ENCODE results near the gene INF2. TPM values are rescaled to one million over a fixed set of nuclear protein-coding genes. Genes with fewer than 3 reads are reported as not detected.

Gene INF2
- total RNA-seq, 1 experiment from 2014 or later = 113 TPM

- H3F3A ChIP-seq (ENCODE audit: insufficient read depth, low read depth) = no peaks in the 10 kb centered on the region; the same call in 1 of the 2 replicates
- peaks cover 57% of the 10 kb centered on the region for H4K20me1 ChIP-seq (ENCODE audit: insufficient read depth)
- CTCF ChIA-PET = interaction anchor here (0.6 kb wide), 1 partner anchor 46 kb away, joined by 3 read pairs; no protein-coding TSS in a partner anchor
- no peak overlapping the region for H3K27ac ChIP-seq
- POLR2A ChIA-PET (ENCODE audit: unreplicated experiment) = interaction anchor here (0.6 kb wide), 1 partner anchor 57 kb away, joined by 9 read pairs; no protein-coding TSS in a partner anchor
- no peaks in the 10 kb centered on the region for H3K36me3 ChIP-seq (ENCODE audit: low read depth)
- no peak overlapping the region for H2AFZ ChIP-seq
- intact Hi-C loops (cut with micrococcal nuclease; ENCODE audit: unreplicated experiment) = no loop called here
- no peaks in the 10 kb centered on the region for H3K9me2 ChIP-seq (ENCODE audit: insufficient read depth)
- no TSS peak for BruUV-seq (replicated peaks)
- no peaks in the 10 kb centered on the region for H3K4me1 ChIP-seq (replicated peaks; ENCODE audit: insufficient read depth)
- no peak overlapping the region for H3K4me2 ChIP-seq
- H3K9me3 ChIP-seq (ENCODE audit: insufficient read depth, low read depth) = no peaks in the 10 kb centered on the region
- H3K27me3 ChIP-seq (ENCODE audit: insufficient read depth, low read depth) = no peaks in the 10 kb centered on the region
- TF ChIP-seq, protein P1, sequence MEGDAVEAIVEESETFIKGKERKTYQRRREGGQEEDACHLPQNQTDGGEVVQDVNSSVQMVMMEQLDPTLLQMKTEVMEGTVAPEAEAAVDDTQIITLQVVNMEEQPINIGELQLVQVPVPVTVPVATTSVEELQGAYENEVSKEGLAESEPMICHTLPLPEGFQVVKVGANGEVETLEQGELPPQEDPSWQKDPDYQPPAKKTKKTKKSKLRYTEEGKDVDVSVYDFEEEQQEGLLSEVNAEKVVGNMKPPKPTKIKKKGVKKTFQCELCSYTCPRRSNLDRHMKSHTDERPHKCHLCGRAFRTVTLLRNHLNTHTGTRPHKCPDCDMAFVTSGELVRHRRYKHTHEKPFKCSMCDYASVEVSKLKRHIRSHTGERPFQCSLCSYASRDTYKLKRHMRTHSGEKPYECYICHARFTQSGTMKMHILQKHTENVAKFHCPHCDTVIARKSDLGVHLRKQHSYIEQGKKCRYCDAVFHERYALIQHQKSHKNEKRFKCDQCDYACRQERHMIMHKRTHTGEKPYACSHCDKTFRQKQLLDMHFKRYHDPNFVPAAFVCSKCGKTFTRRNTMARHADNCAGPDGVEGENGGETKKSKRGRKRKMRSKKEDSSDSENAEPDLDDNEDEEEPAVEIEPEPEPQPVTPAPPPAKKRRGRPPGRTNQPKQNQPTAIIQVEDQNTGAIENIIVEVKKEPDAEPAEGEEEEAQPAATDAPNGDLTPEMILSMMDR (conservative IDR thresholded peaks at IDR 0.05) = no peak
- no peak for TF ChIP-seq EZH2 (IDR thresholded peaks at IDR 0.05; ENCODE audit: low read depth)
- DNase-seq = no peak
- peaks cover 22% of the 10 kb centered on the region for H3K79me2 ChIP-seq (ENCODE audit: low read depth)
- no peak overlapping the region for H3K4me3 ChIP-seq
These were observed 7.9 kb downstream of the INF2 start for GRCh38 chr14:104697317-104697703.

DNA sequence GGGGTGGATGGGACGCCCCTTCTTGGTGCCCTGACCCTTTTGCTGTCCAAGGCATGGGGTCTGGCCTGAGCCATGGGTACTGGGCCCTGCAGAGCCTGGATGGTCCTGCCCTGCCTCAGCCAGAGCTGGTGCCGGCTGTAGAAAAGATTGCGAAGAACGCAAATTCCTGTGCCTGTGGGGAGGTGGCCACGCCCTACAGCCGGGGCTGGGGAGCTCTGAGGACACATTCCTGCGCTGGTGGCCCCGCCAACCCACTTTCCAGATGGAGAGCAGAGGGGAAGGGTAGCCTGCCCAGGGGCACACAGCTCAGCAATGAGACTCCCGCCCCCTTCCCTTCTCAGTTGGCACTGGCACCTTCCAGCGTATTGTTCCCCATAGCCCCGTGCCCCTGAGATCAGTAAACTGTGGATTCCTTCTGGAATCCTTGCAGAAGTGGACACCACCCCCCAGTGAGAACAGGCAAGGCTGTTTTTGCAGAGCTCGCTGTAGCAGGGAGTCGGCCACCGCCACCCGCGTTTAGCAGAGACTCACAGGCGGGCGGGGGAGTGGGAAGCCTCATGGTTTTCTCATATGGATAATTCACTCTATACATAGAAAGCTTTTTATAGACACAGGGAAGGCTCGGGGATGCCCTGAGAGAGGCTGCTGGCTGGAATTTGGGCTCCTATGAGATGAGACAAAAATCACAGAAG, 8.6 kb downstream of the INF2 start:
- DNase-seq = peak in 1 of 2 experiments; percentile 41
- H3K9me3 ChIP-seq (ENCODE audit: insufficient read depth, low read depth) = no peaks in the 10 kb centered on the region
- H2AFZ ChIP-seq = no peak overlapping the region
- TF ChIP-seq EZH2 (IDR thresholded peaks at IDR 0.05; ENCODE audit: low read depth) = no peak
- TF ChIP-seq, protein P1 (conservative IDR thresholded peaks at IDR 0.05) = no peak
- H3K4me1 ChIP-seq (replicated peaks; ENCODE audit: insufficient read depth) = no peaks in the 10 kb centered on the region
- no peaks in the 10 kb centered on the region; the same call in 1 of the 2 replicates for H3F3A ChIP-seq (ENCODE audit: insufficient read depth, low read depth)
- intact Hi-C loops (cut with micrococcal nuclease; ENCODE audit: unreplicated experiment) = no loop called here
- no peak overlapping the region for H3K4me2 ChIP-seq
- H3K36me3 ChIP-seq (ENCODE audit: low read depth) = no peaks in the 10 kb centered on the region
- H3K9me2 ChIP-seq (ENCODE audit: insufficient read depth) = no peaks in the 10 kb centered on the region
- ChIA-PET POLR2A (ENCODE audit: unreplicated experiment) (interaction anchor here (0.6 to 0.7 kb wide), 2 partner anchors 32 to 58 kb away, joined by 4 to 9 read pairs; no protein-coding TSS in a partner anchor), CTCF (interaction anchor here (0.6 kb wide), 1 partner anchor 47 kb away, joined by 3 read pairs; no protein-coding TSS in a partner anchor)
- BruUV-seq (replicated peaks) = no TSS peak
- peaks cover 49% of the 10 kb centered on the region for H4K20me1 ChIP-seq (ENCODE audit: insufficient read depth)
- no peaks in the 10 kb centered on the region for H3K27me3 ChIP-seq (ENCODE audit: insufficient read depth, low read depth)
- no peak overlapping the region for H3K27ac ChIP-seq
- H3K79me2 ChIP-seq (ENCODE audit: low read depth) = peaks cover 15% of the 10 kb centered on the region
- no peak overlapping the region for H3K4me3 ChIP-seq

DNA sequence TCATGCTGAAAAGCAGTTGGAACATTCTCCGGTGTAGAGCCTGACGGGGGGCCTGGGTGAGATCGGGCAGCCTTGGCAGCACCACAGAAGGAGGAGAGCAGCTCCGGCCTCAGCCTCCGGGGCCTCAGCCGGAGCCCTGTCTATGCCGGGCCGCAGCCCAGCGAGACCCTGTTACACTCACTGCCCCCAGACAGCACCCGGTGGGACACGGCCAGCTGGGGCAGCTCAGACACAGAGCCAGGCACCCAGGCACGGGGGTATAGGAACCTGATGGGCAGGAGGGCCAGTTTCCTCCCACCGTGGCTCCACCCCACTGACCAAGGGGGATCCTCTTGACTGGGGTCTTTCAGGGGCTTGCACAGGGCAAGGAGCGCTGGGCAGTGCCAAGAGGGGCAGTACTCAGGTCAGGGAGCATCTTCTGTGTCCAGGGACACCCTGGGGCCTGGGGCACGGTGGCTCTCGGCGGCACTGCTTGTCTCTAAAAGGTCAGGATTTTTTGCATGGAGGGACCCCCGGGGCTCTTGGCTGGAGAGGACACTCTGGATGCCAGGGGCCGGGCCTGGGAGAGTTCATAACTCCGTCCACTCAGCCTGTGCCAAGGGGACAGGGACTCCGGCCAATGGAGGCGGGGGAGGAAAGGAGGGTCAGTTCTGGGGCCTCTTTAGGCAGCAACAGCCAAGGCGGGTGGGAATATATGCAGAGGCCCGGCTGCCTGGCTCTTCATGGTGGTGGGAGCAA, 9.4 kb downstream of the INF2 start:
- Histone ChIP-seq H3K9me2 (ENCODE audit: insufficient read depth) (no peaks in the 10 kb centered on the region), H3K27ac (no peak overlapping the region), H3K79me2 (ENCODE audit: low read depth) (0 out of 2 replicates have a peak, but pooled peaks cover 7% of the 10 kb centered on the region), H3K9me3 (ENCODE audit: insufficient read depth, low read depth) (no peaks in the 10 kb centered on the region), H4K20me1 (ENCODE audit: insufficient read depth) (peaks cover 43% of the 10 kb centered on the region), H3K27me3 (ENCODE audit: insufficient read depth, low read depth) (no peaks in the 10 kb centered on the region), H3K4me3 (no peak overlapping the region), H3K36me3 (ENCODE audit: low read depth) (no peaks in the 10 kb centered on the region; the same call in 1 of the 2 replicates), H2AFZ (no peak overlapping the region), H3F3A (ENCODE audit: insufficient read depth, low read depth) (no peaks in the 10 kb centered on the region; the same call in 1 of the 2 replicates), H3K4me1 (replicated peaks; ENCODE audit: insufficient read depth) (no peaks in the 10 kb centered on the region), H3K4me2 (no peak overlapping the region)
- TF ChIP-seq, protein P1 (conservative IDR thresholded peaks at IDR 0.05) = no peak
- TF ChIP-seq EZH2 (IDR thresholded peaks at IDR 0.05; ENCODE audit: low read depth) = no peak
- intact Hi-C loops (cut with micrococcal nuclease; ENCODE audit: unreplicated experiment) = no loop called here
- CTCF ChIA-PET = no interaction called here
- POLR2A ChIA-PET (ENCODE audit: unreplicated experiment) = no interaction called here
- no peak for DNase-seq
- no TSS peak for BruUV-seq (replicated peaks)

Data from PC-9 (cell line).